HepG2 (cell line): ENCODE measurements around the gene SGMS1. TPM values are rescaled to one million over a fixed set of nuclear protein-coding genes. Genes with fewer than 3 reads are reported as not detected.

Experiments
- ATAC-seq: fragments of 200-7000 bp; cut with Tn5 transposase; 3 replicates; pipeline ENCODE4 v1.9.1; 2020; ENCODE audit warnings: mild to moderate bottlenecking, moderate library complexity
- BruUV-seq: library from RNA; stranded (reverse); fragments of 400-500 nt; replicated peaks from 2 replicates; lab custom pipeline; 2021; lab: Mats Ljungman, UMichigan
- CTCF ChIA-PET: fragments of 300-600 bp; formaldehyde crosslinking; extraction: SDS; loops from one replicate; lab custom pipeline; 2021; ENCODE audit warnings: low total read pairs, inconsistent platforms, low intra/inter-chr PET ratio; lab: Yijun Ruan, JAX
- POLR2A ChIA-PET: fragments of 350-600 bp; sonication (Branson Sonifier 250); formaldehyde crosslinking; loops from one replicate; lab custom pipeline; 2020; ENCODE audit warnings: antibody characterized with exemption, inconsistent platforms; lab: Yijun Ruan, JAX
- DNase-seq: peaks from one replicate; pipeline ENCODE4 v3.0.0-alpha.2; 2015; ENCODE audit warnings: low spot score
- FAIRE-seq: peaks from 3 replicates; lab custom pipeline; 2011; peaks lifted over from hg19 to GRCh38; lab: Jason Lieb, UNC
- H2AFZ ChIP-seq: one replicate; pipeline ENCODE4 v1.6.1; 2011; ENCODE audit warnings: low read length, inconsistent platforms
- H3K27ac ChIP-seq: fragments of 300-600 bp; 3 replicates; pipeline ENCODE4 v1.8.0; 2011; ENCODE audit warnings: mixed run types, mild to moderate bottlenecking, mixed read lengths, low read length, inconsistent platforms; ENCODE audit not compliant: insufficient read depth; ENCODE audit errors: extremely low read length
- H3K27me3 ChIP-seq, 2 experiments: fragments of 200-600 bp in 1 of 2; 2 replicates in 1 of 2; 3 replicates in 1 of 2; pipeline versions ENCODE4 v1.6.0 to v1.8.0; 2011; ENCODE audit warnings: low read length in 2 of 2, mild to moderate bottlenecking in 2 of 2, moderate library complexity in 2 of 2, inconsistent platforms in 1 of 2; ENCODE audit not compliant: insufficient read depth in 2 of 2, control insufficient read depth in 1 of 2
- H3K36me3 ChIP-seq, 2 experiments: fragments of 200-600 bp in 1 of 2; replicated peaks in 1 of 2; 2 replicates in 1 of 2; 3 replicates in 1 of 2; pipeline versions ENCODE4 v1.5.1 to v1.8.0; 2011; ENCODE audit warnings: low read length in 2 of 2, inconsistent platforms in 1 of 2; ENCODE audit not compliant: insufficient read depth in 2 of 2, control insufficient read depth in 1 of 2
- H3K4me1 ChIP-seq: 2 replicates; pipeline ENCODE4 v1.5.1; 2012; ENCODE audit warnings: low read length, inconsistent platforms; ENCODE audit not compliant: insufficient read depth
- H3K4me2 ChIP-seq: 2 replicates; pipeline ENCODE4 v1.6.0; 2011; ENCODE audit warnings: low read depth, low read length, inconsistent platforms
- H3K4me3 ChIP-seq, 3 experiments: fragments of 200-600 bp in 1 of 3; sonication (generic), shearing (Covaris generic) in 1 of 3; replicated peaks in 1 of 3; 2 replicates each; pipeline ENCODE4 v1.5.1; 2011 to 2016; ENCODE audit warnings: low read length in 3 of 3, inconsistent platforms in 2 of 3, low read depth in 2 of 3, mild to moderate bottlenecking in 2 of 3, control low read depth in 1 of 3, mixed read lengths in 1 of 3; ENCODE audit not compliant: insufficient read depth in 1 of 3
- H3K79me2 ChIP-seq: one replicate; pipeline ENCODE4 v1.6.1; 2011; ENCODE audit warnings: low read length, inconsistent platforms; ENCODE audit not compliant: insufficient read depth
- H3K9ac ChIP-seq: 2 replicates; pipeline ENCODE4 v1.6.0; 2011; ENCODE audit warnings: mild to moderate bottlenecking, low read depth, low read length, inconsistent platforms; ENCODE audit not compliant: insufficient read depth
- H3K9me3 ChIP-seq: 2 replicates; pipeline ENCODE4 v1.5.1; 2012; ENCODE audit warnings: mild to moderate bottlenecking, low read length
- H4K20me1 ChIP-seq: 2 replicates; pipeline ENCODE4 v1.6.0; 2011; ENCODE audit warnings: inconsistent platforms, mild to moderate bottlenecking, low read length, moderate library complexity; ENCODE audit not compliant: insufficient read depth
- ELF1 ChIP-seq: sonication (generic); formaldehyde crosslinking; IDR thresholded peaks from 2 replicates; pipeline ENCODE4 v1.4.0; 2020; ENCODE audit warnings: missing genetic modification reagents
- EZH2 ChIP-seq: conservative IDR thresholded peaks from 2 replicates; pipeline ENCODE4 v1.6.1; 2012; ENCODE audit warnings: mild to moderate bottlenecking, low read depth, low read length, moderate library complexity
- FOXA1 ChIP-seq, 2 experiments: fragments of 450-650 bp in 1 of 2; sonication (generic) in 1 of 2; formaldehyde crosslinking in 1 of 2; IDR thresholded peaks; 2 replicates each; pipeline versions ENCODE4 v1.4.0 to v1.6.1; 2016 to 2020; ENCODE audit warnings: missing genetic modification reagents in 1 of 2
- FOXM1 ChIP-seq: sonication (generic); formaldehyde crosslinking; IDR thresholded peaks from 2 replicates; pipeline ENCODE4 v1.5.0; 2020; ENCODE audit warnings: missing genetic modification reagents
- HINFP ChIP-seq: sonication (generic); formaldehyde crosslinking; IDR thresholded peaks from 2 replicates; pipeline ENCODE4 v1.4.0; 2020; ENCODE audit warnings: low read depth, mild to moderate bottlenecking, missing genetic modification reagents
- MED1 ChIP-seq: sonication (generic); formaldehyde crosslinking; IDR thresholded peaks from 2 replicates; pipeline ENCODE4 v1.4.0; 2020; ENCODE audit warnings: missing genetic modification reagents
- TAF1 ChIP-seq: sonication (generic); formaldehyde crosslinking; IDR thresholded peaks from 2 replicates; pipeline ENCODE4 v1.4.0; 2020; ENCODE audit warnings: missing genetic modification reagents
- ZBTB3 ChIP-seq: sonication (generic); formaldehyde crosslinking; IDR thresholded peaks from 2 replicates; pipeline ENCODE4 v1.4.0; 2020; ENCODE audit warnings: low read depth, mild to moderate bottlenecking, moderate library complexity, missing genetic modification reagents, borderline replicate concordance
- ZFP91 ChIP-seq: sonication (generic); formaldehyde crosslinking; IDR thresholded peaks from 2 replicates; pipeline ENCODE4 v1.9.0; 2022; ENCODE audit warnings: missing genetic modification reagents, mild to moderate bottlenecking, borderline replicate concordance
- ZNF652 ChIP-seq: IDR thresholded peaks from 2 replicates; pipeline ENCODE4 v1.6.1; 2016; ENCODE audit warnings: low read depth, borderline replicate concordance
- ZNF674 ChIP-seq: sonication (generic); formaldehyde crosslinking; IDR thresholded peaks from 2 replicates; pipeline ENCODE4 v1.5.0; 2020; ENCODE audit warnings: low read depth, mild to moderate bottlenecking, missing genetic modification reagents
- WGBS: methylation state at CpG from one replicate; pipeline ENCODE4 v1.1.6; 2017; ENCODE audit warnings: low lambda C conversion rate; 5-methylcytosine and 5-hydroxymethylcytosine counted together
- in situ Hi-C: cut with HindIII; loops from 2 replicates; pipeline ENCODE4 v1.10.0; 2017; ENCODE audit warnings: low pct_unique_long_range_greater_than_20kb; ENCODE audit not compliant: extremely low pct_ligation_motif_present
- intact Hi-C: fragments of 100-400 bp; cut with micrococcal nuclease; formaldehyde crosslinking; loops from one replicate; pipeline ENCODE4 v1.10.0; 2022; ENCODE audit not compliant: unreplicated experiment
- polyA plus RNA-seq, 8 experiments: library from polyadenylated mRNA; depleted of rRNA in 3 of 8; stranded (reverse) in 7 of 8; unstranded in 1 of 8; fragments of >200 nt; fragmentation: Illumina TruSeq in 4 of 8; extraction: Trizol in 4 of 8; gene quantifications; 2 replicates each; pipeline versions ENCODE4 v1.2.1 to v1.2.3, GENCODE V29; 2011 to 2016; ENCODE audit warnings: low read depth in 4 of 8, missing spikeins in 1 of 8, mixed read lengths in 1 of 8; ENCODE audit not compliant: insufficient read depth in 1 of 8
- total RNA-seq, 5 experiments: library from RNA; depleted of rRNA; stranded (reverse); fragments of >200 nt; fragmentation: Illumina TruSeq; extraction: Trizol; gene quantifications; 2 replicates each; pipeline ENCODE4 v1.2.3, GENCODE V29; 2016; ENCODE audit warnings: low read depth in 1 of 5
- TF ChIP-seq, protein P1 (sequence below): fragments of 450-650 bp; IDR thresholded peaks from 2 replicates; pipeline ENCODE4 v1.6.1; 2017
- TF ChIP-seq, protein P2 (sequence below): sonication (generic); formaldehyde crosslinking; IDR thresholded peaks from 2 replicates; pipeline ENCODE4 v1.5.1; 2020; ENCODE audit warnings: missing genetic modification reagents, mild to moderate bottlenecking, borderline replicate concordance
- TF ChIP-seq, protein P3 (sequence below): sonication (generic); formaldehyde crosslinking; conservative IDR thresholded peaks from 2 replicates; pipeline ENCODE4 v1.4.0; 2020; ENCODE audit warnings: missing genetic modification reagents

The SGMS1 gene
- total and polyA plus RNA-seq, 2 of the 13 experiments (the other 11 are each of a cell fraction or from before 2014, with no cell fraction given): 6.5 to 15.1 TPM

DNA sequence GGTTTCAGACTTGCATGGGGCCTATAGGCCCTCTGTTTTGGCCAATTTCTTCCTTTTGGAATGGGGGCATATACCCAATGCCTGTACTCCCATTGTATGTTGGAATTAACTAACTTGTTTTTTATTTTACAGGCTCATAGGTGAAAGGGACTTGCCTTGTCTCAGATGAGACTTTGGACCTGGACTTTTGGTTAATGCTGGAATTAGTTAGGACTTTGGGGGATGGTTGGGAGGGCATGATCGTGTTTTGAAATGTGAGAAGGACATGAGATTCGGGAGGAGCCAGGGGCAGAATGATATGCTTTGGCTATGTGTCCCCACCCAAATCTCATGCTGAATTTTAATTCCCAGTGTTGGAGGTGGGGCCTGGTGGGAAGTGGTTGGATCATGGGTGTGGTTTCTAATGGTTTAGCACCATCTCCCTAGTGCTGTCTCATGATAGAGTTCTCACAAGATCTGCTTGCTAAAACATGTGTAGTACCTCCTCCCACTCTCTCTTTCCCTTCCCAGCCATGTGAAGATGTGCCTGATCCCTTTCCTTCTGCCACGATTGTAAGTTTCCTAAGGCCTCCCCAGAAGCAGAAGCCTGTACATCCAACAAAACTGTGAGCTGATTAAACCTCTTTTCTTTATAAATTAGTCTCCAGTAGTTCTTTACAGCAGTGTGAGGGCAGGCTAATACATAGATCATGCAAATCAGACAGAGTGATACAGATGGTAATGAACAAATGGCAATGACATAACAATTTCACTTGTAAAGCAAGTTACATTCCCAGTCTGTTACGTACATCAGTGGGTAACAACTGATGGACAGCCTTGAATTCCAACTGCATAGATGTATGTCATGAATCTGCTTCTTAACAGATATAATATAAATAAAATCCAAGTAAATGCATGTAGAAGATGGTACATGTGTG is 146.2 kb downstream of the SGMS1 start (continued):
- TF ChIP-seq HINFP (CRISPR knock-in tag) (no peak), FOXA1 (IDR thresholded peaks at IDR 0.05) (no peak), FOXA1 (CRISPR knock-in tag; IDR thresholded peaks at IDR 0.05) (no peak), ELF1 (CRISPR knock-in tag) (no peak)

DNA sequence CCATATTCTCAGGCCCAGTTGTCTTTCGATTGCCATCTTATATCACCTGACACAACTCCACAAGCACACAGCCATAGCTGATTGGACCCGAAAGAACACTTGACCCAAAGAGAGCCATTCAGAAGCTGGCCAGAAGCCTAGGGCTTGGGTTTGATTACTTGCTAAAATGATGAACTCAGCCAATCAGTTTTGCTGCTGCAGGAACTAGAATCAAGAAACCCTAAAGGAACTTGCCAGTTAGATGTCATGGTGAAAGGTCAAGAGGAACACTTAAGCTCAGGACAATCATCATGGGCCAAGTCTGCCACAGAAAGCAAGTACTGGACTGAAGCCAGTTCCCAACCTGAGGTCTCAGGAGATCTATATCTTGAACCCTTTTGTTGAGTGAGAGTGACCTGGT is 150.0 kb downstream of the SGMS1 start:
- H3K4me3 ChIP-seq: no peak overlapping the region
- in situ Hi-C loops (no loop called here), intact Hi-C loops (no loop called here)
- H3K79me2 ChIP-seq: peaks cover 1% of the 10 kb centered on the region
- no peaks in the 10 kb centered on the region for H4K20me1 ChIP-seq
- no peak overlapping the region for H3K4me2 ChIP-seq
- H3K4me1 ChIP-seq: peaks cover 29% of the 10 kb centered on the region
- H3K27ac ChIP-seq: no peak overlapping the region
- FAIRE-seq: peak; percentile 12
- H3K36me3 ChIP-seq: no peaks in the 10 kb centered on the region; a peak in 1 of 5 replicates
- no peak for ATAC-seq
- DNase-seq: no peak
- POLR2A ChIA-PET: no interaction called here
- CTCF ChIA-PET: no interaction called here
- H3K9me3 ChIP-seq: peaks cover 7% of the 10 kb centered on the region; the same call in 1 of the 2 replicates
- no peaks in the 10 kb centered on the region for H3K27me3 ChIP-seq
- H2AFZ ChIP-seq: no peak overlapping the region
- WGBS: 100% methylated on average over 2 of the region's 2 CpGs
- no peak overlapping the region for H3K9ac ChIP-seq
- no TSS peak for BruUV-seq
- no peak for TF ChIP-seq EZH2
- no peak for TF ChIP-seq ZBTB3
- TF ChIP-seq, protein P1, sequence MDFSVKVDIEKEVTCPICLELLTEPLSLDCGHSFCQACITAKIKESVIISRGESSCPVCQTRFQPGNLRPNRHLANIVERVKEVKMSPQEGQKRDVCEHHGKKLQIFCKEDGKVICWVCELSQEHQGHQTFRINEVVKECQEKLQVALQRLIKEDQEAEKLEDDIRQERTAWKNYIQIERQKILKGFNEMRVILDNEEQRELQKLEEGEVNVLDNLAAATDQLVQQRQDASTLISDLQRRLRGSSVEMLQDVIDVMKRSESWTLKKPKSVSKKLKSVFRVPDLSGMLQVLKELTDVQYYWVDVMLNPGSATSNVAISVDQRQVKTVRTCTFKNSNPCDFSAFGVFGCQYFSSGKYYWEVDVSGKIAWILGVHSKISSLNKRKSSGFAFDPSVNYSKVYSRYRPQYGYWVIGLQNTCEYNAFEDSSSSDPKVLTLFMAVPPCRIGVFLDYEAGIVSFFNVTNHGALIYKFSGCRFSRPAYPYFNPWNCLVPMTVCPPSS: no peak
- TF ChIP-seq MED1: no peak
- TF ChIP-seq FOXM1 (CRISPR knock-in tag): no peak
- TF ChIP-seq, protein P2, sequence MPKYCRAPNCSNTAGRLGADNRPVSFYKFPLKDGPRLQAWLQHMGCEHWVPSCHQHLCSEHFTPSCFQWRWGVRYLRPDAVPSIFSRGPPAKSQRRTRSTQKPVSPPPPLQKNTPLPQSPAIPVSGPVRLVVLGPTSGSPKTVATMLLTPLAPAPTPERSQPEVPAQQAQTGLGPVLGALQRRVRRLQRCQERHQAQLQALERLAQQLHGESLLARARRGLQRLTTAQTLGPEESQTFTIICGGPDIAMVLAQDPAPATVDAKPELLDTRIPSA (CRISPR knock-in tag): no peak
- no peak for TF ChIP-seq ZFP91 (CRISPR knock-in tag)
- TF ChIP-seq ZNF674: no peak
- no peak for TF ChIP-seq TAF1 (CRISPR knock-in tag)
- TF ChIP-seq ZNF652 (CRISPR knock-in tag): no peak
- TF ChIP-seq, protein P3, sequence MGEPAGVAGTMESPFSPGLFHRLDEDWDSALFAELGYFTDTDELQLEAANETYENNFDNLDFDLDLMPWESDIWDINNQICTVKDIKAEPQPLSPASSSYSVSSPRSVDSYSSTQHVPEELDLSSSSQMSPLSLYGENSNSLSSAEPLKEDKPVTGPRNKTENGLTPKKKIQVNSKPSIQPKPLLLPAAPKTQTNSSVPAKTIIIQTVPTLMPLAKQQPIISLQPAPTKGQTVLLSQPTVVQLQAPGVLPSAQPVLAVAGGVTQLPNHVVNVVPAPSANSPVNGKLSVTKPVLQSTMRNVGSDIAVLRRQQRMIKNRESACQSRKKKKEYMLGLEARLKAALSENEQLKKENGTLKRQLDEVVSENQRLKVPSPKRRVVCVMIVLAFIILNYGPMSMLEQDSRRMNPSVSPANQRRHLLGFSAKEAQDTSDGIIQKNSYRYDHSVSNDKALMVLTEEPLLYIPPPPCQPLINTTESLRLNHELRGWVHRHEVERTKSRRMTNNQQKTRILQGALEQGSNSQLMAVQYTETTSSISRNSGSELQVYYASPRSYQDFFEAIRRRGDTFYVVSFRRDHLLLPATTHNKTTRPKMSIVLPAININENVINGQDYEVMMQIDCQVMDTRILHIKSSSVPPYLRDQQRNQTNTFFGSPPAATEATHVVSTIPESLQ (CRISPR knock-in tag): no peak
